AG10803 (cell line): ENCODE measurements around the gene CRY1.
A peak's percentile ranks its signal among the peaks of the same experiment; 100 is the strongest.

Experiments used
- DNase-seq: peaks from one replicate; pipeline ENCODE4 v3.0.0; 2010; ENCODE audit warnings: low read depth
- H3K4me3 ChIP-seq: 2 replicates; pipeline ENCODE4 v1.5.1; 2011; ENCODE audit warnings: mild to moderate bottlenecking, low read length, control low read depth
- CTCF ChIP-seq: conservative IDR thresholded peaks from 2 replicates; pipeline ENCODE4 v1.5.1; 2011; ENCODE audit warnings: mild to moderate bottlenecking, low read length, control low read depth, inconsistent platforms

The CRY1 gene

GRCh38 chr12:106986625-106987389, 106.5 kb downstream of the CRY1 start, which contains the start of gene MTERF2:
MTERF2 (minus strand) TSS chr12:106987146; CDS start chr12:106978714, 8,432 bp downstream.
- no peak for TF ChIP-seq CTCF
- H3K4me3 ChIP-seq: peak within 1 kb of the TSS; percentile 77
- peak; percentile 94 for DNase-seq

- TF ChIP-seq CTCF: no peak
- no peak for DNase-seq
- peak overlapping the region; percentile 77 for H3K4me3 ChIP-seq
These were observed 107.2 kb downstream of the CRY1 start for GRCh38 chr12:106986135-106986534.

- no peak overlapping the region for H3K4me3 ChIP-seq
- no peak for TF ChIP-seq CTCF
- no peak for DNase-seq
These were observed 107.9 kb downstream of the CRY1 start for GRCh38 chr12:106985479-106985878.

GRCh38 chr12:106984588-106985137, 108.7 kb downstream of the CRY1 start:
- DNase-seq: no peak
- no peak overlapping the region for H3K4me3 ChIP-seq
- TF ChIP-seq CTCF: no peak

GRCh38 chr12:106982229-106982628, 111.1 kb downstream of the CRY1 start:
- no peak for TF ChIP-seq CTCF
- no peak for DNase-seq
- no peak overlapping the region for H3K4me3 ChIP-seq

GRCh38 chr12:106981788-106982187, 111.6 kb downstream of the CRY1 start:
- no peak for TF ChIP-seq CTCF
- H3K4me3 ChIP-seq: no peak overlapping the region
- peak; percentile 54 for DNase-seq

GRCh38 chr12:106980944-106981343, 112.4 kb downstream of the CRY1 start:
- no peak for TF ChIP-seq CTCF
- H3K4me3 ChIP-seq: no peak overlapping the region

More at GRCh38 chr12:106980944-106981343, 112.4 kb downstream of the CRY1 start:
- no peak for DNase-seq
